CD4-positive, CD25-positive, alpha-beta regulatory T cell (primary cell): ENCODE measurements around the gene KTN1. TPM values are rescaled to one million over a fixed set of nuclear protein-coding genes. Genes with fewer than 3 reads are reported as not detected.

Experiments used
- ATAC-seq, 2 donors: fragments of 150-1000 bp; cut with Tn5 transposase; one replicate each; pipeline ENCODE4 v1.10.0; 2021; ENCODE audit warnings: low read depth in 2 of 2, moderate number of reproducible peaks in 2 of 2, moderate library complexity in 1 of 2
- DNase-seq, 3 donors: peaks; one replicate each; pipeline versions ENCODE4 v3.0.0 to v3.0.0-alpha.2; 2012 to 2022; ENCODE audit warnings: mixed read lengths in 1 of 3
- H3K27ac ChIP-seq: one replicate; pipeline ENCODE4 v1.7.0; 2013; ENCODE audit warnings: mild to moderate bottlenecking, low read length; ENCODE audit not compliant: insufficient read depth, poor library complexity, severe bottlenecking
- H3K27me3 ChIP-seq: one replicate; pipeline ENCODE4 v1.7.0; 2013; ENCODE audit warnings: low read length; ENCODE audit not compliant: control insufficient read depth, insufficient read depth
- H3K36me3 ChIP-seq: one replicate; pipeline ENCODE4 v1.7.0; 2013; ENCODE audit warnings: mild to moderate bottlenecking, low read length, moderate library complexity; ENCODE audit not compliant: control insufficient read depth, insufficient read depth
- H3K4me1 ChIP-seq: 2 replicates; pipeline ENCODE4 v1.7.0; 2013; ENCODE audit warnings: mild to moderate bottlenecking, low read length; ENCODE audit not compliant: insufficient read depth, control insufficient read depth, poor library complexity, severe bottlenecking
- H3K4me3 ChIP-seq: one replicate; pipeline ENCODE4 v1.7.0; 2013; ENCODE audit warnings: low read depth, mild to moderate bottlenecking, low read length, moderate library complexity
- H3K9me3 ChIP-seq, 2 experiments: 1 replicate in 1 of 2; 2 replicates in 1 of 2; pipeline ENCODE4 v1.7.0; 2013; ENCODE audit warnings: low read length in 2 of 2, mild to moderate bottlenecking in 1 of 2, moderate library complexity in 1 of 2; ENCODE audit not compliant: control insufficient read depth in 2 of 2
- H3K27ac Mint-ChIP-seq, 3 donors: one replicate each; pipeline ENCODE4 v1.8.0; 2020 to 2022; ENCODE audit warnings: mild to moderate bottlenecking in 3 of 3, mixed read lengths in 3 of 3, moderate library complexity in 2 of 3
- H3K27me3 Mint-ChIP-seq: one replicate; pipeline ENCODE4 v1.8.0; 2022; ENCODE audit warnings: mild to moderate bottlenecking, mixed read lengths
- H3K36me3 Mint-ChIP-seq: one replicate; pipeline ENCODE4 v1.8.0; 2020; ENCODE audit warnings: mixed read lengths
- H3K4me1 Mint-ChIP-seq, 4 donors: one replicate each; pipeline ENCODE4 v1.8.0; 2020 to 2022; ENCODE audit warnings: mixed read lengths in 4 of 4, mild to moderate bottlenecking in 1 of 4
- H3K4me3 Mint-ChIP-seq, 4 donors: one replicate each; pipeline ENCODE4 v1.8.0; 2020 to 2022; ENCODE audit warnings: mild to moderate bottlenecking in 4 of 4, mixed read lengths in 4 of 4, moderate library complexity in 3 of 4
- H3K9me3 Mint-ChIP-seq, 7 donors: one replicate each; pipeline ENCODE4 v1.8.0; 2020 to 2022; ENCODE audit warnings: mixed read lengths in 7 of 7, mild to moderate bottlenecking in 3 of 7, moderate library complexity in 2 of 7
- polyA plus RNA-seq, 4 donors: library from polyadenylated mRNA; unstranded; fragments of 300-500 nt; fragmentation: Illumina TruSeq; gene quantifications; one replicate each; pipeline ENCODE4 v1.2.3, GENCODE V29; 2021
- total RNA-seq: library from RNA; stranded (reverse); gene quantifications from one replicate; pipeline ENCODE4 v1.2.3, GENCODE V29; 2022

KTN1 gene
- total and polyA plus RNA-seq, 5 donors from 2014 or later = 6.9 to 86.5 (median 19.0) TPM

- H3K27ac Mint-ChIP-seq = no peak overlapping the region
- H3K36me3 Mint-ChIP-seq = no peaks in the 10 kb centered on the region
- Histone ChIP-seq H3K9me3 (no peaks in the 10 kb centered on the region), H3K27ac (no peak overlapping the region), H3K4me1 (no peaks in the 10 kb centered on the region), H3K36me3 (no peaks in the 10 kb centered on the region), H3K4me3 (no peak overlapping the region), H3K27me3 (no peaks in the 10 kb centered on the region)
- ATAC-seq (no peak), DNase-seq (no peak)
- H3K4me1 Mint-ChIP-seq = no peaks in the 10 kb centered on the region
- no peak overlapping the region for H3K4me3 Mint-ChIP-seq
- no peaks in the 10 kb centered on the region for H3K27me3 Mint-ChIP-seq
- peaks cover 0 to 2% (median 0%) of the 10 kb centered on the region in 7 donors for H3K9me3 Mint-ChIP-seq
These were observed 142.0 kb downstream of the KTN1 start for GRCh38 chr14:55722054-55722453.

DNA sequence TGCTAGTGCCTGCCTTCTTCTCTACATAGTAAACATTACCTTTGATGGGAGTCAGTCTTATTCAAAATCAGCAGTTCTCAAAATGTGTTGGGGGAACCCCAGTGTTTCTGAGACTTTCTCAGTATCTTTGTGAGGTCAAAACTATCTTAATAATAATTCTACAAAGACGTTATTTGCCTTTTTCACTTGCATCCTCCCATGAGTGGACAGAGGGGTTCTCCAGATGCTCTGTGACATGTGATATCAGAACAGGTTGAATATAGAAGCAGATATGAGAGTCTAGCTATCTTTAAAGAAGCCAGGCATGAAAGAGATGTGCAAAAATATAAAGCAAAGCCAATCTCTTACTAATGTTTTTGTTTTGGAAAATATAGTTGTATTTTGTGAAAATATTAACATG, 144.7 kb downstream of the KTN1 start:
- no peaks in the 10 kb centered on the region for H3K36me3 ChIP-seq
- H3K4me1 ChIP-seq = no peaks in the 10 kb centered on the region
- no peak overlapping the region for H3K27ac Mint-ChIP-seq
- no peak for DNase-seq
- no peaks in the 10 kb centered on the region for H3K4me1 Mint-ChIP-seq
- H3K27me3 ChIP-seq = peaks cover 2% of the 10 kb centered on the region
- no peak overlapping the region for H3K27ac ChIP-seq
- no peaks in the 10 kb centered on the region for H3K27me3 Mint-ChIP-seq
- H3K9me3 ChIP-seq = no peaks in the 10 kb centered on the region
- ATAC-seq = no peak
- no peaks in the 10 kb centered on the region for H3K36me3 Mint-ChIP-seq
- H3K9me3 Mint-ChIP-seq = peaks cover 0 to 3% (median 0%) of the 10 kb centered on the region in 7 donors
- H3K4me3 Mint-ChIP-seq = no peak overlapping the region
- no peak overlapping the region for H3K4me3 ChIP-seq

DNA sequence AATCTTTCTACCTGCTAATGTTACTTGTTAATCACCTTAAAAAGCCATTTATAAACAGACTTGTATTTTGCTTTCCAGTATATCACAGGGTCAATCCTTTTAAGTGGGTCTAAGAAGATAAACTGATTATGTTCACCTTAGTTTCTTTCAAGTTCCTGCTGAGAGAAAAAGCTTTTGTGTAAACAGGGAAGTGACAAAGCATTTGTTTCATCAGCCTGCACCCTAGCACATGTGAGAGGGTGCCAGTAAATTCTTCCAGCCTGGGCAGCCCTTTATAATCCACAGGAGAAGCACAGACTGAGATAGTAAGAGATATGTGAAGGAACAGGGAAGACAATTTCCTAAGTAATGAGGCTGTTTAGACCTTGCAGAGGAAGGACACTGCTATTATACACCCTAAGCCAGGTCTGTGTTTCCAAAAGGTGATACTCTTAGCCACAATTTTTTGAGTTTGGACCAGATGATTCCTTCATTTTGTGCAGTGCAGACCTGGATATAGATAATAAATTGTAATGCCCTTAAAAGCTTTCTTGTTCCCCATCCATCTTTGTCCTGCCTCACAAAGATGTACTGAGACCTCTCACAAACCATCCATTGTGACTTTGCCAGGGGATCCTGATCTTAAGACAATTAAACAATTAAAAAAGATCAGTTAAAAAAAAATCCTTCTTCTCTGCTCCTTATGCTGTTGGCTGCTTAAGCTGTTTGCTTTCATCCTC, 150.7 kb downstream of the KTN1 start:
- H3K9me3 ChIP-seq = no peaks in the 10 kb centered on the region
- H3K4me1 ChIP-seq = no peaks in the 10 kb centered on the region
- ATAC-seq = no peak
- peaks cover 0 to 5% (median 0%) of the 10 kb centered on the region in 4 donors for H3K4me1 Mint-ChIP-seq
- peaks cover 2% of the 10 kb centered on the region for H3K27me3 ChIP-seq
- H3K36me3 Mint-ChIP-seq = no peaks in the 10 kb centered on the region
- no peak for DNase-seq
- H3K27ac ChIP-seq = no peak overlapping the region
- H3K36me3 ChIP-seq = no peaks in the 10 kb centered on the region
- H3K4me3 Mint-ChIP-seq = no peak overlapping the region
- H3K27ac Mint-ChIP-seq = no peak overlapping the region
- H3K9me3 Mint-ChIP-seq = peaks cover 0 to 3% (median 0%) of the 10 kb centered on the region in 7 donors
- no peak overlapping the region for H3K4me3 ChIP-seq
- H3K27me3 Mint-ChIP-seq = peaks cover 4% of the 10 kb centered on the region

- Mint-ChIP-seq H3K4me1 (peaks cover 0 to 5% (median 0%) of the 10 kb centered on the region in 4 donors), H3K27ac (no peak overlapping the region), H3K36me3 (no peaks in the 10 kb centered on the region), H3K27me3 (peaks cover 4% of the 10 kb centered on the region), H3K9me3 (peaks cover 0 to 5% (median 0%) of the 10 kb centered on the region in 7 donors), H3K4me3 (no peak overlapping the region)
- H3K27ac ChIP-seq = no peak overlapping the region
- H3K36me3 ChIP-seq = no peaks in the 10 kb centered on the region
- no peaks in the 10 kb centered on the region for H3K4me1 ChIP-seq
- no peaks in the 10 kb centered on the region for H3K9me3 ChIP-seq
- no peak for ATAC-seq
- H3K4me3 ChIP-seq = no peak overlapping the region
- DNase-seq = peak in 1 of 3 donors; percentile 27
- peaks cover 2% of the 10 kb centered on the region for H3K27me3 ChIP-seq
These were observed 151.4 kb downstream of the KTN1 start for GRCh38 chr14:55731311-55731872.

DNA sequence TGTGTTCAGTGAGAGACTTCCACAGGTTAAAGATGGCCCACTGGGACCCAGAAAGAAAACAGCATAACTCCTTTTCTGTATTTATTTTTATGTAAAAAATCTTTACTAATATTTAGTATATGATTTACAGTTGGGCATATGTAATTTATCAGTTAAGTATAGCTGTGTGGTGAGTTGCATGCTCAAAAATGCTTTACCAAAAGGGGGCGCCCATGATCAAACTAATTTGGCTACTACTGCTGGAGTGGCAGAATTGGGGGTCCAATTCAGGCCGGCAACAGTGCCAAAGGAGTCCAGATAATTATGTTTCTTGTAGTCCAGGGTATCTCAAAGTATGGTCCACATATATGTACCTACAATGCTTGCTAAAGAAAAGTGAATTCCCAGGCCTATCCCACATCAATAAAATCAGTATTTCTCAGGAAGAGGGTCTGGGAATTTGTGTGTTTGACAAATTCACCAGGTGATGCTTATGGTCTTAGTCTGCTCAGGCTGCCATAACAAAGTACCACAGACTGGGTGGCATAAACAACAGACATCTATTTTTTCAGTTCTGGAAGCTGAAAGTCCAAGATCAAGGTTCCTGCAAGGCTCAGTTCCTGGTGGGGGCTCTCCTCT, 152.0 kb downstream of the KTN1 start:
- DNase-seq = peak; percentile 5 to 59 (median 29)
- no peak overlapping the region for H3K4me3 Mint-ChIP-seq
- no peak for ATAC-seq

DNA sequence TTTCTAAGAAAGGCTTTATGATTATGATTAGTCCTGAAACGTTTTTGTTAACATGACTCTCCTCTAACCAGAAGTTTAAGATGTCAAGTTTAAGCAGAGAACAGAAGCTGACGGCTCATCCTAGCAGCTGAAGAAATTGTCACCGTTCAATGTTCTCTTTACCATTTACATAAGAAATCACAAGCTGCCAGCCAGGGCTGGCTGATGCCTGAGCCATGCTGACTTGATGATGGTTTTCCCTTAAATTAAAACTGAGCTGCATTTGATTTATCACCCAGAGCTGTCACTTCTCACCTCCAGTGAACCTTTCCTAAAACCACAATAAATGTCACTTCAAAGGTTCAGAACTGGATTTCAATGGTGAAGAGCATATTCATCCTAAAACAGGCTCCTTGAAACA, 153.6 kb downstream of the KTN1 start:
- no peaks in the 10 kb centered on the region for H3K9me3 ChIP-seq
- peaks cover 0 to 5% (median 0%) of the 10 kb centered on the region in 4 donors for H3K4me1 Mint-ChIP-seq
- H3K4me3 ChIP-seq = no peak overlapping the region
- DNase-seq = no peak
- H3K36me3 Mint-ChIP-seq = no peaks in the 10 kb centered on the region
- peaks cover 2% of the 10 kb centered on the region for H3K27me3 ChIP-seq
- no peak for ATAC-seq
- no peak overlapping the region for H3K27ac ChIP-seq
- H3K27me3 Mint-ChIP-seq = peaks cover 4% of the 10 kb centered on the region
- H3K4me1 ChIP-seq = no peaks in the 10 kb centered on the region
- peaks cover 0 to 5% (median 0%) of the 10 kb centered on the region in 7 donors for H3K9me3 Mint-ChIP-seq
- H3K27ac Mint-ChIP-seq = no peak overlapping the region
- no peaks in the 10 kb centered on the region for H3K36me3 ChIP-seq
- no peak overlapping the region for H3K4me3 Mint-ChIP-seq

More for the DNA sequence above, 152.0 kb downstream of the KTN1 start:
- Histone ChIP-seq H3K4me1 (no peaks in the 10 kb centered on the region), H3K27me3 (peaks cover 2% of the 10 kb centered on the region), H3K27ac (no peak overlapping the region), H3K9me3 (no peaks in the 10 kb centered on the region), H3K36me3 (no peaks in the 10 kb centered on the region), H3K4me3 (no peak overlapping the region)
- H3K27me3 Mint-ChIP-seq = peaks cover 4% of the 10 kb centered on the region
- H3K27ac Mint-ChIP-seq = no peak overlapping the region
- H3K9me3 Mint-ChIP-seq = peaks cover 0 to 5% (median 0%) of the 10 kb centered on the region in 7 donors
- H3K36me3 Mint-ChIP-seq = no peaks in the 10 kb centered on the region
- H3K4me1 Mint-ChIP-seq = peaks cover 0 to 5% (median 0%) of the 10 kb centered on the region in 4 donors
